Fibroblast of the aortic adventitia (primary cell): Measurements from ENCODE around the gene R3HDM4. TPM values are rescaled to one million over a fixed set of nuclear protein-coding genes. Genes with fewer than 3 reads are reported as not detected.

ENCODE experiments used
- DNase-seq: peaks from one replicate; pipeline ENCODE4 v3.0.0-alpha.2; 2010; ENCODE audit warnings: low read depth
- H3K4me3 ChIP-seq: 2 replicates; pipeline ENCODE4 v1.5.1; 2011; ENCODE audit warnings: low read depth, mild to moderate bottlenecking, control low read depth, low read length, moderate library complexity
- total RNA-seq: library from RNA; depleted of rRNA; stranded (reverse); fragments of >200 nt; gene quantifications from 2 replicates; pipeline ENCODE4 v1.2.3, GENCODE V29; 2012; ENCODE audit warnings: low replicate concordance
- TF ChIP-seq, protein P1 (sequence below): IDR thresholded peaks from 2 replicates; pipeline ENCODE4 v1.5.1; 2011; ENCODE audit warnings: mild to moderate bottlenecking, low read length, control low read depth, inconsistent platforms; ENCODE audit not compliant: insufficient read depth

The R3HDM4 gene
- total RNA-seq, 1 donor, result 25.8 TPM

GRCh38 chr19:876089-876488 lies 36.9 kb downstream of the R3HDM4 start:
- H3K4me3 ChIP-seq, result no peak overlapping the region
- TF ChIP-seq, protein P1, sequence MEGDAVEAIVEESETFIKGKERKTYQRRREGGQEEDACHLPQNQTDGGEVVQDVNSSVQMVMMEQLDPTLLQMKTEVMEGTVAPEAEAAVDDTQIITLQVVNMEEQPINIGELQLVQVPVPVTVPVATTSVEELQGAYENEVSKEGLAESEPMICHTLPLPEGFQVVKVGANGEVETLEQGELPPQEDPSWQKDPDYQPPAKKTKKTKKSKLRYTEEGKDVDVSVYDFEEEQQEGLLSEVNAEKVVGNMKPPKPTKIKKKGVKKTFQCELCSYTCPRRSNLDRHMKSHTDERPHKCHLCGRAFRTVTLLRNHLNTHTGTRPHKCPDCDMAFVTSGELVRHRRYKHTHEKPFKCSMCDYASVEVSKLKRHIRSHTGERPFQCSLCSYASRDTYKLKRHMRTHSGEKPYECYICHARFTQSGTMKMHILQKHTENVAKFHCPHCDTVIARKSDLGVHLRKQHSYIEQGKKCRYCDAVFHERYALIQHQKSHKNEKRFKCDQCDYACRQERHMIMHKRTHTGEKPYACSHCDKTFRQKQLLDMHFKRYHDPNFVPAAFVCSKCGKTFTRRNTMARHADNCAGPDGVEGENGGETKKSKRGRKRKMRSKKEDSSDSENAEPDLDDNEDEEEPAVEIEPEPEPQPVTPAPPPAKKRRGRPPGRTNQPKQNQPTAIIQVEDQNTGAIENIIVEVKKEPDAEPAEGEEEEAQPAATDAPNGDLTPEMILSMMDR, result no peak
- no peak for DNase-seq

GRCh38 chr19:875265-875879 lies 37.6 kb downstream of the R3HDM4 start:
- no peak overlapping the region for H3K4me3 ChIP-seq
- TF ChIP-seq, protein P1, result no peak
- DNase-seq, result no peak

DNA sequence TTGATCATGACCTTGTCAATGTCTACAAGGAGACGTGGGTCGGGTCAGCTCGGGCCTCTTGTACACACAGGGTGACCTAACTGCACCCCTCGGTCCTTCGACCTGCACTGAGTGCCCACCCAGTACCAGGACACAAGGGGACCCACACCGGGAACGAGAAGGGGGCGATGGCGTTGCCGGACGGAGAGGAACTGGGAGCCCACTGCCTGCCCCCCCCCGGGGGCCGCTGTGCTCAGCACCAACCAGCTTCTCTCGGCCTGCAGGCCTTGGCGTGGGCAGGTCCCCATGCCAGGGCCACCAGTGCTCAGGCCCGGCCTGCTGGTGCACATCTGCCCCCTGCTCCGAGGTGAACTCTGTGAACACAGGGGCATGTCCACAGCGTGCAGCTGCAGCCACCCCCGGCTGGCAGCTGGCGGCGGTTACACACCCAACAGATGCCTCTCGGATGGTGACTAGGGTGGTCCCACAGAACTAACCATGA lies 39.4 kb downstream of the R3HDM4 start:
- no peak overlapping the region for H3K4me3 ChIP-seq
- no peak for DNase-seq
- TF ChIP-seq, protein P1, result no peak

GRCh38 chr19:873084-873483 lies 39.9 kb downstream of the R3HDM4 start:
- TF ChIP-seq, protein P1, result no peak
- DNase-seq, result no peak
- H3K4me3 ChIP-seq, result no peak overlapping the region

DNA sequence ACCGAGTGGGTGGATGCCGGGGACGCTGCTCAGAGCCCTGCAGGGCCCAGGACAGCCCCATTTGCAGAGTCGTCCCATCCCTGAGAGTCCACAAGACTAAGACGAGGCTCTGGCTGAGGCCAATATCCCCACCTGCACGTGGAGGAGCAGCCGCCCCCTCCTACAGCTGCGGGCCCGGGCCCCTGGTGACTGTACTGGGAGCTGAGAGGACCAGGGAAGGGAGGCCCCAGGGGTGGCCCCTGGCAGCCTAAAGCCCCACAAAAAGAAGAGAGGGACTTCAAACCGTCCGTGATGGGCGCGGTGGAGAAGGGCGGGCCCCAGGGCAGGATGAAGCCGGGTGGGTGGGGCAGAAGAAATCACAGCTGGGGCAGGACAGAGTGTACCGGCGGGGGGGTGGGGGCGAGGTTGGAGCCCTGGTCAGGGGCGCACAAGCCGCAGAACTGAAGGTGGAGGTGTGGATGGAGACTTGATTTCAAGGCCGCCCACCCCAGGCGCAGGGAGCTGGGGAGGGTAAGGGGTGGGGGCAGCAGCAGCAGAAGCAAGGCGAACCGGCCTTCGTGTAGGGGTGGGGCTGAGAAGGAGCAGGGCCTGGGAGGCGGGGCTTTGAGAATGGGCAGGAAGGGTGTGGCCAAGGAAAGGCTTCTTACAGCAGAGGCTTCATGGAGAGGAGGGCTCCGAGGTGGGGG lies 40.6 kb downstream of the R3HDM4 start:
- no peak overlapping the region for H3K4me3 ChIP-seq
- peak; percentile 67 for DNase-seq
- TF ChIP-seq, protein P1, result no peak

DNA sequence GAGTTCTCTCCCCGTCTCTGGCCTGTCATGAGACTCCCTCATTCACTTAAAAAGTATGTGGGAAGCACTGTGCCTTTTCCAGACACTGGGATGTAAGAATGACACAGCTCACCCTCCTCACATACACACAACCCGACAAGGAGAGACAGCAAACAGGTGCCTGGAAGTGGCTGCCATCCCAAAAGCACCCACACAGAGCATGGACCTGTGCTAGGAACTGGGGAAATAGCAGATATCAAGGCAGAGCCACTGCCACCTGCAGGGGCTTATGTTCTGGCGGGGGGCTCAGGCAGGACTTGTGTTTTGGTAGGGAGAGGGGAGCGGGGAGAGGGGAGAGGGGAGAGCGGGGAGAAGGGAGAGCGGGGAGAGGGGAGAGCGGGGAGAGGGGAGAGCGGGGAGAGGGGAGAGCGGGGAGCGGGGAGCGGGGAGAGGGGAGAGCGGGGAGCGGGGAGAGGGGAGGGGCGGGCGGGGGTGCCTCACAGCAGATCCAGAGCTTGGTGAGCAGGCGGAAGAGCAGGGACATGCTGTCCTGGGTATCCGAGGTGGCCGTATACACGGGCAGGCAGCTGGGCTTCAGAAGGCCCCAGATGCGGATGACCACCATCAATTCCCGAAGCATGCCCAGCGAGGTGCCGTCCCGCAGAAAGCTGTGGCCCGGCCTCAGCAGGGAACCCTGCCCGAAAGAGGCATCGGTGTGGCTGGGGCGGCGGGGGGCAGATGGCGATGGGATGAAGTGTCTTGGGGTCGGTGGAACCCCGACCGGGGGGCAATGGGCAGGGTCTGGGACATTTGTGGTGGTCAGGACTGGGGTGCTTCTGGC lies 41.4 kb downstream of the R3HDM4 start:
- no peak overlapping the region for H3K4me3 ChIP-seq
- DNase-seq, result no peak
- TF ChIP-seq, protein P1, result no peak
